H1 (cell line): Measurements from ENCODE around the gene MFSD2B. TPM values are rescaled to one million over a fixed set of nuclear protein-coding genes. Genes with fewer than 3 reads are reported as not detected.

Source experiments
- CTCF ChIA-PET: fragments of 300-600 bp; sonication (Branson Sonifier 250); formaldehyde crosslinking; loops from one replicate; lab custom pipeline; 2021; ENCODE audit not compliant: partially characterized antibody; lab: Charles Lee
- POLR2A ChIA-PET: fragments of 300-600 bp; sonication (Branson Sonifier 250); formaldehyde crosslinking; loops from one replicate; lab custom pipeline; 2021; ENCODE audit warnings: inconsistent platforms; ENCODE audit not compliant: partially characterized antibody; lab: Charles Lee
- DNase-seq, 2 experiments: peaks; one replicate each; pipeline versions ENCODE4 v3.0.0 to v3.0.0-alpha.2; 2010 to 2022; ENCODE audit warnings: low spot score in 2 of 2, low read depth in 1 of 2, mixed read lengths in 1 of 2
- FAIRE-seq: peaks from 2 replicates; lab custom pipeline; 2011; peaks lifted over from hg19 to GRCh38; lab: Jason Lieb, UNC
- H2AFZ ChIP-seq: 2 replicates; pipeline ENCODE4 v1.8.1; 2012; ENCODE audit warnings: low read length, inconsistent platforms
- H2AK5ac ChIP-seq: 2 replicates; pipeline ENCODE4 v1.6.1; 2013; ENCODE audit warnings: low read depth, low read length
- H2BK120ac ChIP-seq: replicated peaks from 2 replicates; pipeline ENCODE3; 2013; ENCODE audit warnings: low read depth, low read length, inconsistent platforms
- H2BK12ac ChIP-seq: 2 replicates; pipeline ENCODE4 v1.6.1; 2013; ENCODE audit warnings: low read depth, low read length
- H2BK15ac ChIP-seq: 2 replicates; pipeline ENCODE4 v1.6.1; 2013; ENCODE audit warnings: low read length
- H2BK20ac ChIP-seq: 2 replicates; pipeline ENCODE4 v1.6.1; 2013; ENCODE audit warnings: low read length
- H2BK5ac ChIP-seq: 2 replicates; pipeline ENCODE4 v1.6.1; 2013; ENCODE audit warnings: low read depth, low read length
- H3K14ac ChIP-seq: 2 replicates; pipeline ENCODE4 v1.6.1; 2013; ENCODE audit warnings: inconsistent platforms; ENCODE audit not compliant: insufficient read length
- H3K18ac ChIP-seq: 2 replicates; pipeline ENCODE4 v1.6.1; 2013; ENCODE audit warnings: low read length; ENCODE audit errors: extremely low read depth
- H3K23ac ChIP-seq: 2 replicates; pipeline ENCODE4 v1.6.1; 2013; ENCODE audit warnings: inconsistent platforms; ENCODE audit not compliant: insufficient read length
- H3K23me2 ChIP-seq: 2 replicates; pipeline ENCODE4 v1.6.1; 2013; ENCODE audit warnings: low read depth, low read length
- H3K27ac ChIP-seq: 2 replicates; pipeline ENCODE4 v1.6.1; 2011; ENCODE audit warnings: low read depth, low read length, inconsistent platforms
- H3K27me3 ChIP-seq, 4 experiments: replicated peaks in 1 of 4; 1 replicate in 1 of 4; 2 replicates in 3 of 4; pipeline versions ENCODE4 v1.6.1 to v1.8.1; 2011 to 2013; ENCODE audit warnings: low read length in 3 of 4, mild to moderate bottlenecking in 3 of 4, inconsistent platforms in 2 of 4, mixed read lengths in 2 of 4, moderate library complexity in 1 of 4; ENCODE audit not compliant: control insufficient read depth in 3 of 4, insufficient read depth in 3 of 4; ENCODE audit errors: extremely low read depth in 1 of 4
- H3K36me3 ChIP-seq, 4 experiments: 2 replicates each; pipeline versions ENCODE4 v1.6.1 to v1.8.1; 2011 to 2013; ENCODE audit warnings: mild to moderate bottlenecking in 4 of 4, low read length in 3 of 4, moderate library complexity in 2 of 4, control low read depth in 1 of 4, inconsistent platforms in 1 of 4; ENCODE audit not compliant: insufficient read depth in 4 of 4, control insufficient read depth in 2 of 4
- H3K4ac ChIP-seq: replicated peaks from 2 replicates; pipeline ENCODE3; 2013; ENCODE audit warnings: low read length, low read depth, mixed read lengths, inconsistent platforms; ENCODE audit not compliant: insufficient read length
- H3K4me1 ChIP-seq, 4 experiments: replicated peaks in 1 of 4; 1 replicate in 1 of 4; 2 replicates in 3 of 4; pipeline versions ENCODE4 v1.6.1 to v1.8.1; 2011 to 2013; ENCODE audit warnings: low read length in 3 of 4, inconsistent platforms in 2 of 4, mixed read lengths in 1 of 4; ENCODE audit not compliant: insufficient read depth in 4 of 4, control insufficient read depth in 3 of 4
- H3K4me2 ChIP-seq, 2 experiments: 2 replicates each; pipeline versions ENCODE4 v1.6.1 to v1.8.1; 2011 to 2013; ENCODE audit warnings: low read depth in 2 of 2, low read length in 2 of 2, control low read depth in 1 of 2, inconsistent platforms in 1 of 2, mild to moderate bottlenecking in 1 of 2; ENCODE audit not compliant: insufficient read depth in 1 of 2
- H3K4me3 ChIP-seq, 4 experiments: fragments of 200-600, 300-600 bp in 1 of 4; sonication (generic), shearing (Covaris generic), sonication (Bioruptor Twin) in 1 of 4; 2 replicates each; pipeline versions ENCODE4 v1.5.1 to v1.8.1; 2011 to 2016; ENCODE audit warnings: low read length in 4 of 4, low read depth in 3 of 4, control low read depth in 2 of 4, inconsistent platforms in 2 of 4, mild to moderate bottlenecking in 2 of 4, mixed read lengths in 1 of 4, moderate library complexity in 1 of 4; ENCODE audit not compliant: insufficient read depth in 2 of 4; ENCODE audit errors: extremely low read depth in 1 of 4
- H3K56ac ChIP-seq: replicated peaks from 2 replicates; pipeline ENCODE3; 2013; ENCODE audit warnings: low read depth, mild to moderate bottlenecking, mixed read lengths, low read length, inconsistent platforms; ENCODE audit not compliant: insufficient read length
- H3K79me1 ChIP-seq: 2 replicates; pipeline ENCODE4 v1.6.1; 2013; ENCODE audit warnings: low read depth, low read length, control low read depth
- H3K79me2 ChIP-seq, 2 experiments: 2 replicates each; pipeline versions ENCODE4 v1.6.1 to v1.8.1; 2012 to 2013; ENCODE audit warnings: low read length in 2 of 2, mild to moderate bottlenecking in 2 of 2, inconsistent platforms in 1 of 2; ENCODE audit not compliant: insufficient read depth in 2 of 2, control insufficient read depth in 1 of 2
- H3K9ac ChIP-seq, 4 experiments: replicated peaks in 1 of 4; 1 replicate in 1 of 4; 2 replicates in 3 of 4; pipeline versions ENCODE4 v1.6.1 to v1.8.1; 2011 to 2013; ENCODE audit warnings: low read depth in 3 of 4, low read length in 3 of 4, control low read depth in 2 of 4, mild to moderate bottlenecking in 2 of 4, moderate library complexity in 2 of 4, inconsistent platforms in 1 of 4; ENCODE audit errors: extremely low read depth in 1 of 4
- H3K9me3 ChIP-seq, 2 experiments: 2 replicates each; pipeline versions ENCODE4 v1.6.1 to v1.8.1; 2012 to 2013; ENCODE audit warnings: mild to moderate bottlenecking in 2 of 2, moderate library complexity in 2 of 2, control low read depth in 1 of 2, inconsistent platforms in 1 of 2, low read depth in 1 of 2, low read length in 1 of 2, mixed read lengths in 1 of 2; ENCODE audit not compliant: insufficient read depth in 2 of 2
- H4K20me1 ChIP-seq, 2 experiments: replicated peaks in 1 of 2; 2 replicates each; pipeline versions ENCODE3 to v1.8.1; 2011 to 2013; ENCODE audit warnings: inconsistent platforms in 2 of 2, low read length in 2 of 2, mild to moderate bottlenecking in 1 of 2; ENCODE audit not compliant: insufficient read depth in 2 of 2, control insufficient read depth in 1 of 2
- H4K5ac ChIP-seq: 2 replicates; pipeline ENCODE4 v1.6.1; 2013; ENCODE audit warnings: low read length, low read depth, mixed read lengths, inconsistent platforms; ENCODE audit not compliant: insufficient read length
- H4K8ac ChIP-seq: 2 replicates; pipeline ENCODE4 v1.8.0; 2013; ENCODE audit warnings: mild to moderate bottlenecking, moderate library complexity, low read length, inconsistent platforms; ENCODE audit not compliant: insufficient read depth; ENCODE audit errors: extremely low read depth
- H4K91ac ChIP-seq: replicated peaks from 2 replicates; pipeline ENCODE3; 2013; ENCODE audit warnings: low read length, mixed read lengths, inconsistent platforms; ENCODE audit not compliant: insufficient read length
- GTF2F1 ChIP-seq: IDR thresholded peaks from 2 replicates; pipeline ENCODE4 v1.6.1; 2012; ENCODE audit warnings: low read depth, low read length, improper control_type of control experiment, borderline replicate concordance
- HDAC6 ChIP-seq: IDR thresholded peaks from one replicate; pipeline ENCODE4 v1.7.1; 2012; ENCODE audit warnings: low read depth, mild to moderate bottlenecking, inconsistent platforms, low read length, moderate library complexity
- PHF8 ChIP-seq: fragments of 200-600 bp; sonication (generic); conservative IDR thresholded peaks from 2 replicates; pipeline ENCODE4 v1.7.1; 2012; ENCODE audit warnings: low read depth, mild to moderate bottlenecking, inconsistent platforms, low read length, moderate library complexity
- POLR2A ChIP-seq, 2 experiments: IDR thresholded peaks; 1 replicate in 1 of 2; 2 replicates in 1 of 2; pipeline ENCODE4 v1.6.1; 2011; ENCODE audit warnings: low read depth in 2 of 2, low read length in 2 of 2, mild to moderate bottlenecking in 2 of 2; ENCODE audit errors: control extremely low read depth in 1 of 2
- RBBP5 ChIP-seq: IDR thresholded peaks from 2 replicates; pipeline ENCODE4 v1.7.1; 2012; ENCODE audit warnings: low read depth, mild to moderate bottlenecking, inconsistent platforms, low read length, moderate library complexity, borderline replicate concordance
- RFX5 ChIP-seq: IDR thresholded peaks from 2 replicates; pipeline ENCODE4 v1.6.1; 2011; ENCODE audit warnings: low read depth, low read length, improper control_type of control experiment, borderline replicate concordance
- SIN3A ChIP-seq, 2 experiments: IDR thresholded peaks in 1 of 2; conservative IDR thresholded peaks in 1 of 2; 2 replicates each; pipeline ENCODE4 v1.6.1; 2011 to 2012; ENCODE audit warnings: low read length in 2 of 2, improper control_type of control experiment in 1 of 2, low read depth in 1 of 2, mild to moderate bottlenecking in 1 of 2
- SRF ChIP-seq: IDR thresholded peaks from 2 replicates; pipeline ENCODE4 v1.6.1; 2011; ENCODE audit warnings: mild to moderate bottlenecking, low read depth, low read length, moderate library complexity
- WGBS, 2 experiments: shearing (Covaris generic) in 1 of 2; methylation state at CpG; one replicate each; pipeline versions ENCODE4 v1.1.6 to v1.1.7; 2013 to 2015; ENCODE audit warnings: low lambda C conversion rate in 2 of 2, mixed read lengths in 2 of 2, inconsistent platforms in 1 of 2, low coverage in 1 of 2, missing lambda C conversion rate in 1 of 2; ENCODE audit not compliant: insufficient replicate concordance in 2 of 2, insufficient coverage in 1 of 2, insufficient read length in 1 of 2; ENCODE audit errors: extremely low coverage in 1 of 2, missing lambda C conversion rate in 1 of 2; 5-methylcytosine and 5-hydroxymethylcytosine counted together
- polyA plus RNA-seq, 7 experiments: library from polyadenylated mRNA; depleted of rRNA in 3 of 7; stranded (reverse) in 5 of 7; unstranded in 2 of 7; fragments of >200 nt in 5 of 7; fragments of 200-250 nt in 2 of 7; gene quantifications; 1 replicate in 5 of 7; 2 replicates in 1 of 7; 4 replicates in 1 of 7; pipeline versions ENCODE4 v1.2.1 to v1.2.3, GENCODE V29; 2011 to 2013; ENCODE audit warnings: missing spikeins in 2 of 7, mixed read lengths in 2 of 7
- total RNA-seq: library from RNA; stranded (reverse); fragmentation: NEBNext Ultra II Directional; extraction: Animal tissue kit (Norgen Biotek cat#: 25700); gene quantifications from 2 replicates; pipeline ENCODE4 v1.2.1, GENCODE V29; 2021

The MFSD2B gene
- total and polyA plus RNA-seq, 2 of the 8 experiments (the other 6 are each of a cell fraction or from before 2014, with no cell fraction given) = 0.33 to 0.48 TPM

GRCh38 chr2:24051833-24052232, 41.9 kb downstream of the MFSD2B start:
- peaks cover 0 to 8% (median 0%) of the 10 kb centered on the region in 4 experiments; a peak in 1 of 8 replicates for H3K36me3 ChIP-seq
- no peak overlapping the region for H2BK5ac ChIP-seq
- no peak overlapping the region for H3K27ac ChIP-seq
- H4K91ac ChIP-seq = no peak overlapping the region
- no peak overlapping the region for H3K14ac ChIP-seq
- H3K23me2 ChIP-seq = peaks cover 4% of the 10 kb centered on the region; the same call in 1 of the 2 replicates
- TF ChIP-seq SIN3A (conservative IDR thresholded peaks at IDR 0.05 in 1 of 2, IDR thresholded peaks at IDR 0.05 in 1 of 2; ENCODE audit: low read depth in 1 of 2, low read length in 2 of 2) (no peak), POLR2A (IDR thresholded peaks at IDR 0.05; ENCODE audit: control extremely low read depth in 1 of 2, low read depth in 2 of 2, low read length in 2 of 2) (no peak), RBBP5 (no peak), RFX5 (no peak), SRF (no peak), HDAC6 (no peak), GTF2F1 (no peak), PHF8 (no peak)
- TF ChIP-seq, all 59 proteins: peak for 0
- H3K56ac ChIP-seq = no peak overlapping the region
- POLR2A ChIA-PET = interaction anchor here (0.7 to 2.0 kb wide), 6 partner anchors 15 to 42 kb away, joined by 3 to 9 read pairs (median 4); partner anchors contain the start of genes MFSD2B and SF3B6
- FAIRE-seq (no peak), DNase-seq (no peak)
- H3K4me1 ChIP-seq = peaks cover 4 to 12% (median 5%) of the 10 kb centered on the region in 4 experiments; a peak in 5 of 7 replicates
- H3K23ac ChIP-seq = no peak overlapping the region
- H2AK5ac ChIP-seq = no peak overlapping the region
- no peaks in the 10 kb centered on the region for H3K9me3 ChIP-seq
- CTCF ChIA-PET = interaction anchor here (1.2 to 3.9 kb wide), 3 partner anchors 9 to 25 kb away, joined by 5 to 27 read pairs (median 7); no protein-coding TSS in a partner anchor
- H3K79me1 ChIP-seq = no peaks in the 10 kb centered on the region
- no peak overlapping the region for H3K4ac ChIP-seq
- H2AFZ ChIP-seq = no peak overlapping the region
- no peak overlapping the region for H2BK12ac ChIP-seq
- H2BK20ac ChIP-seq = no peak overlapping the region
- no peak overlapping the region for H3K4me2 ChIP-seq
- H3K79me2 ChIP-seq = peaks cover 0 to 7% of the 10 kb centered on the region in 2 experiments; a peak in 2 of 4 replicates
- no peak overlapping the region for H4K5ac ChIP-seq
- no peak overlapping the region for H2BK15ac ChIP-seq
- H3K18ac ChIP-seq = no peak overlapping the region
- no peak overlapping the region for H3K9ac ChIP-seq
- 91% methylated on average over 8 of the region's 8 CpGs; no CpG with 5 or more reads in 1 of the 2 experiments for WGBS, 2 experiments
- no peak overlapping the region for H2BK120ac ChIP-seq
- H3K4me3 ChIP-seq = no peak overlapping the region
- no peaks in the 10 kb centered on the region for H3K27me3 ChIP-seq
- peaks cover 2 to 4% of the 10 kb centered on the region in 2 experiments for H4K20me1 ChIP-seq
- H4K8ac ChIP-seq = no peak overlapping the region
